GM12878 (cell line): ENCODE results near the gene UXS1.

Experiments used
- CTCF ChIP-seq, 3 experiments: IDR thresholded peaks in 2 of 3; conservative IDR thresholded peaks in 1 of 3; 2 replicates each; pipeline ENCODE4 v1.5.1; 2011; ENCODE audit warnings: low read depth in 3 of 3, low read length in 3 of 3, mild to moderate bottlenecking in 3 of 3, control low read depth in 2 of 3, moderate library complexity in 2 of 3, inconsistent platforms in 1 of 3, mixed read lengths in 1 of 3; ENCODE audit not compliant: control insufficient read depth in 2 of 3, insufficient read depth in 1 of 3; ENCODE audit errors: extremely low read depth in 1 of 3
- EZH2 ChIP-seq: IDR thresholded peaks from 2 replicates; pipeline ENCODE4 v1.6.1; 2012; ENCODE audit warnings: low read depth, mild to moderate bottlenecking, control low read depth, inconsistent platforms, low read length, borderline replicate concordance; ENCODE audit not compliant: control insufficient read depth
- HCFC1 ChIP-seq: fragments of 150-350 bp; IDR thresholded peaks from 2 replicates; pipeline ENCODE4 v1.6.1; 2014; ENCODE audit warnings: low read length
- MXI1 ChIP-seq: fragments of 150-350 bp; IDR thresholded peaks from 2 replicates; pipeline ENCODE4 v1.6.1; 2011; ENCODE audit warnings: low read depth, mild to moderate bottlenecking, inconsistent platforms, low read length, improper control_type of control experiment
- NRF1 ChIP-seq: conservative IDR thresholded peaks from 2 replicates; pipeline ENCODE4 v1.6.1; 2011; ENCODE audit warnings: mild to moderate bottlenecking, low read depth, low read length, improper control_type of control experiment
- POLR2AphosphoS2 ChIP-seq: IDR thresholded peaks from 2 replicates; pipeline ENCODE4 v1.6.1; 2011; ENCODE audit warnings: low read depth, mild to moderate bottlenecking, low read length, improper control_type of control experiment, moderate library complexity
- SIN3A ChIP-seq: IDR thresholded peaks from 2 replicates; pipeline ENCODE4 v1.6.1; 2012; ENCODE audit warnings: low read depth, low read length, improper control_type of control experiment
- ZNF217 ChIP-seq: fragments of 450-650 bp; IDR thresholded peaks from 2 replicates; pipeline ENCODE4 v1.6.1; 2017; ENCODE audit warnings: antibody characterized with exemption, mild to moderate bottlenecking
- ZZZ3 ChIP-seq: IDR thresholded peaks from 2 replicates; pipeline ENCODE4 v1.6.1; 2011; ENCODE audit warnings: low read depth; ENCODE audit not compliant: control insufficient read depth, insufficient read length
- TF ChIP-seq, protein P1 (sequence below): IDR thresholded peaks from 2 replicates; pipeline ENCODE4 v1.6.1; 2011; ENCODE audit warnings: mild to moderate bottlenecking, low read depth, low read length, moderate library complexity; ENCODE audit not compliant: insufficient replicate concordance

DNA sequence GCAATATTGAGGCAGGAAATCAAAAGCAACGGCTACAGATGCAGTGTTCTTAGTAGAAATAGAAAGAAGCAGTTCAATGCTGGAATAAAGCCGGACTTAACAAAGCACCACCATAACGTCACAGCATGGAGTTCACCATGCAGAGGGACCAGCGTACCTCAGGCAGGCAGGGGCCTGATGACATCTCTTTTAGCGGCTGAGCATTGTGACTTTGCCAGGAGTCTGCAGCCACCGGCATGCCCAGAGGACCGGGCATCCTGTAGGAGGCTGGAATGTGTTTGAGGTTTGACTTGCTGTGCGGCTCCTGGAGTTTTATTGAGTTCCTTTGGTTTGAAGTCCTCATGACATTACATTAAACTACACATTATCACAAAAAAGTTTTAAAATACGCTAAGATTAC is 139.8 kb downstream of the UXS1 start:
- TF ChIP-seq MXI1 (no peak), HCFC1 (no peak), ZZZ3 (no peak), SIN3A (no peak), CTCF (IDR thresholded peaks at IDR 0.05 in 2 of 3, conservative IDR thresholded peaks at IDR 0.05 in 1 of 3; ENCODE audit: control insufficient read depth in 2 of 3, extremely low read depth in 1 of 3, insufficient read depth in 1 of 3, low read depth in 3 of 3, low read length in 3 of 3) (no peak), NRF1 (no peak), POLR2AphosphoS2 (no peak), ZNF217 (no peak), EZH2 (no peak)
- TF ChIP-seq, protein P1, sequence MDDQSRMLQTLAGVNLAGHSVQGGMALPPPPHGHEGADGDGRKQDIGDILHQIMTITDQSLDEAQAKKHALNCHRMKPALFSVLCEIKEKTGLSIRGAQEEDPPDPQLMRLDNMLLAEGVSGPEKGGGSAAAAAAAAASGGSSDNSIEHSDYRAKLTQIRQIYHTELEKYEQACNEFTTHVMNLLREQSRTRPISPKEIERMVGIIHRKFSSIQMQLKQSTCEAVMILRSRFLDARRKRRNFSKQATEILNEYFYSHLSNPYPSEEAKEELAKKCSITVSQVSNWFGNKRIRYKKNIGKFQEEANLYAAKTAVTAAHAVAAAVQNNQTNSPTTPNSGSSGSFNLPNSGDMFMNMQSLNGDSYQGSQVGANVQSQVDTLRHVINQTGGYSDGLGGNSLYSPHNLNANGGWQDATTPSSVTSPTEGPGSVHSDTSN = no peak
